COLO668 (cell line): ENCODE measurements around the gene CEBPA.

Source experiments
- DNase-seq: peaks from one replicate; lab custom pipeline; 2025; ENCODE audit not compliant: unreplicated experiment; lab: John Stamatoyannopoulos, UW

Gene CEBPA

GRCh38 chr19:33273881-33274662, 28.3 kb downstream of the CEBPA start:
- DNase-seq, result peak; percentile 2

- no peak for DNase-seq
These were observed 29.1 kb downstream of the CEBPA start for GRCh38 chr19:33273065-33273736.

DNA sequence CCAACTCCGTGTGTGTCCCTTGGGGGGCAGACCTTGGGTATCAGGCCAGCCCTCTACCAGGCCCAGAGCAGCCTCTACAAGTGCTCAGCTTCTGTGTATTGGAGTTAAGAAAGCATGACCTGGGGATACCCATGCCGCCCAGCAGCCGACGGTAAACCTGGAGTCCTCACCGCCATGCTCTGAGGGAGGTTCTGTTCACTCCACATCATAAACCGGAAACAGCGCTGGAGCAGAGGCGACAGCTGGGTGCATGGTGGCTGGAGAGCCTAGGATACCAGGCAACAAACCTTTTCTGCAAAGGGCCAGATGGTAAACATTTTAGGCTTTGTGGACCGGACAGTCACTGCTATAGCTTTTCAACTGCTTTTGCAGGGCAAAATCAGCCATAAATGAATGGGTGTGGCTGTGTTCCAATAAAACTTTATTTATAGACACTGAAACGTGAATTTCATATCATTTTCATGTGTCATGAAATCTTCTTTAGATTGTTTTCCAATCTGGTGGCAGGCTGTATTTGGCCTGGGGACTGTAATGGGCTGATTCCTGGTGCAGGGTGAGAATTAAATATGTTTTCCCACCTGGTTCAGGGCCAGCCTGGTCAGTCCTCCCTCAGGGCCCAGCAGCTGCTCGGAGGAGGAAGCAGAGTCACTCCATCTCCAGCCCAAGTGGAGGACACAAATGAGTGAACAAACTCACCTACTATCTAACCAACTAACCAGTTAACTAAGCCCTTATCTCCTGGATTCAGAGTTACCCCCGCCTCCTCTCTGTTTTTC, 30.9 kb downstream of the CEBPA start:
- no peak for DNase-seq

DNA sequence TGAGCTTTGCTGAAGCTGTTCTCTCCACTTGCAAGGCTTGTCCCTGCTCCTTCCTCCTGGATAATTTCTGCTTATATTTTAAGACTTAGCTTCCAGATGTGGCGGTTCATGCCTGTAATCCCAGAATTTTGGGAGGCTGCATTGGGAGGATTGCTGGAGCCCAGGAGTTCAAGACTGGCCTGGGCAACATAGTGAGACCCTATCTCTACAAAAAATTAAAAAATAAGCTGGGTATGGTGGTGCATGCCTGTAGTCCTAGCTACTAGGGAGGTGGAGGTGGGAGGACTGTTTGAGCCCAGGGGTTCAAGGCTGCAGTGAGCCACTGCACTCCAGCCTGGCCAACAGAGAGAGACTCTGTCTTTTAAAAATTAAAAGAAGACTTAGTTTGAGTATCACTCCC, 31.6 kb downstream of the CEBPA start:
- DNase-seq, result no peak

- DNase-seq, result no peak
These were observed 33.3 kb downstream of the CEBPA start for GRCh38 chr19:33269016-33269415.

- DNase-seq, result no peak
These were observed 34.0 kb downstream of the CEBPA start for GRCh38 chr19:33268162-33268991.

- no peak for DNase-seq
These were observed 34.6 kb downstream of the CEBPA start for GRCh38 chr19:33267706-33268105.

- no peak for DNase-seq
These were observed 35.3 kb downstream of the CEBPA start for GRCh38 chr19:33266974-33267484.

DNA sequence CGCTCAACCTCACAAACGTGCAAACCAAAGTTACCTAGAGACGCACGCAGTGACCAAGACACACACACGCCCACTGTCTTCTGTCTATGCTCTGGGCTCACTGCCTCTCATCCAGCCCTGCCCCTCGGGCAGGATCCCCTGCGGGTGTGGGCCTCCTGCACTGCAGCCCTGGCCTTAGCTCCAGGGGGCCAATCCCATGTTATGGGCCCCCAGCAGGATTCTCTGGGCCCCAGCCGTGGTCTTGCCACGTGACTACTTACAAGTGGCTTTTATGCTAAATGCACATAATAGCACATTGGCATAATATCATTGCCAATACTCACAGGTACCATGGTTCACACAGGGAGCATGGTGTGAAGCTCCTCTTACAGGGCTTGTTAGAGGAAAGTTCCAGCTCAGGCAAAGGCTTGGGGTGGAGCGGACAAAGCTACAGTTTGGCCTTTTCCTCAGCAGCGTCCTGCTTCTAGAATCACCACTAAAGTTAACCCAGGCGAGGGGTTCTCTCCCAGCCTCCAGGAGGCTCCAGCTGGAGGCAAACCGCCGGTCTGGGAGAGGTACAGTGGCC, 37.4 kb downstream of the CEBPA start:
- no peak for DNase-seq

DNA sequence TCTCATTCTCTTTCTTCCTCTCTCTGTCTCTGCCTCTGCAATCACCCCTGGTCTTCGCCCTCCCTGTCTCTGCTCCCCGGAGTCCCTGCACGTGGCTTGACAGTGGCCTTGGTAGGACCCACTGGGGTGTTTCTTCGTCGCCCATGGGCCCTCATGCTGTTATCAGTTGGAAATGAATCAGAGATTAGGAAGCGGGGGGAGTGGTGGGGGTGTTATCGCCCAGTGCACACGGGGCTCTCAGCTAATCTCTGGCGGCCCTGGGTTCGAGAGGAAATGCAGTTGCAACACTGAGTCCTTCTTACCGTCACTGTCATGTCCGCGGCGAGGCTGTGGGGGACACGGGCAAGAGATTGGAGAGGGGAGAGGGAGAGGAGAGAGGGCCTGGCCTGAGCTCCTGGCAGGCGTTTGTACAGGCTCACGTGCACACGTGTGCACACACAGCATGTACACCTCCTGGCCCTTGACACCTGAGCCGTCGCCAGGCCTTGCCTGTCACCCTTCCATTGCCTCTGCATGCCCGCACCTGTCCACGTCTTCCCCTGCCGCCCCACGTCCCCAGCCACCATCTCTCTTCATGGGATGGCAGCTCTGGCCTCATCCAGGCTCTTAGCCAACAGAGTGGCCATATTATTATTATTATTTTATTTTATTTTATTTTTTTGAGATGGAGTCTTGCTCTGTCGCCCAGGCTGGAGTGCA, 38.9 kb downstream of the CEBPA start:
- DNase-seq, result no peak

- DNase-seq, result no peak
These were observed 40.7 kb downstream of the CEBPA start for GRCh38 chr19:33261511-33262189.

DNA sequence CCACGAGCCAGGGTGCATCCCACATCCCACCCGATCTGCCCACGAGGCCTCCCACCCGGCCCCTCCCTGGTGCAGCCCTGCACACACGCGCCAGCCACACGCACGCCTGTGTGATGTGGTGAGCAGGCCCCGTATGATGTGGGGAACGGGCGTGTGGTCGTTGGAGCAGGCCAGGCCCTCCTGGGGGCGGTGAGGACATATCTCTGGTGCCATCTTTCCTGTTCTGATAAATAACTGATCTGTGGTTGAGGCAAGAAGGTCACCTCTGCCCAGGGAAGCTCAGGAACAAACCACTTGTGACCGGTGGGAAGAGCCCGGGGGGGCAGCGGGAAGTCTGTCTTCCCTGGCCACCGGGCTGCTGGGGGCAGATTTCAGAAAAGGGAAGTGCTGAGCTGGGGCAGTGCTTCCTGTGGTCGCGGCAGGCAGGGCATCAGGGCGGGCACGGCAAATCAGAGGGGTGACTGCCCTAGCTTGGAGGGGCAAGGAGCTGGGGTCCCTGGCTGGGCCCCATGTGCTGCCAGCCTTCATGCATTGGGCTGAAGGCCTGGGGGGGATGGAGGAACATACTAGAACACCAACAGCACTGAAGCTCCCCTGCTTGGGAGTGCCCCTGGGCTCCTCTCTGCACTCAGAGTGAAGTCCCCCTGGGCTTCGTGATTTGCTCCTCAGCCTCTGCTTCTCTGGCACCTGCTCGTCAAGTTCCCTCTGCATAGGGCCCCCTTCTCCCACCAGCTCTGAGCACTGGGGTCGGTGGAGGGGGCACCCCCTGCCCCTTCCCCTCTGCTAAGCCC, 41.5 kb downstream of the CEBPA start:
- no peak for DNase-seq

- DNase-seq, result no peak
These were observed 42.8 kb downstream of the CEBPA start for GRCh38 chr19:33259539-33259938.

- DNase-seq, result no peak
These were observed 44.5 kb downstream of the CEBPA start for GRCh38 chr19:33257828-33258227.

DNA sequence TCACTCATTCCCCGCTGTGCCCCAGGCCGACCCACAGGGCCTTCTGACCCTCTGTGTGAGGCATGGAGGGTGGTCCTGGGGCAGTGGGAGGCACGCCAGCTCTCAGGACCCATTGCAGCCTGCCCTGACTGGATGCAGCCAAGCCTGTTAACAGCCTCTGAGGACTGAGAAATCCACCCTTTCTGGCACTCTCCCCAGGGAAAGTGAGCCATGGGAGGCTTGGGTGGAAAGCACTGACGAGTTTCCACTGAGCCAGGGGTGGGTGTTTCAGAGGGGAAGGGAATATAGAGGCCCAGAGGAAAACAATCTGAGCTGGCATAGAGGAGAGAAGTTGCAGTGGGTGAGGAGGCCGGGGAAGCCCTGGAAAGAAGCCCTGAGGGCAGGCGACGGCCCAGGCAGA, 46.1 kb downstream of the CEBPA start:
- no peak for DNase-seq

DNA sequence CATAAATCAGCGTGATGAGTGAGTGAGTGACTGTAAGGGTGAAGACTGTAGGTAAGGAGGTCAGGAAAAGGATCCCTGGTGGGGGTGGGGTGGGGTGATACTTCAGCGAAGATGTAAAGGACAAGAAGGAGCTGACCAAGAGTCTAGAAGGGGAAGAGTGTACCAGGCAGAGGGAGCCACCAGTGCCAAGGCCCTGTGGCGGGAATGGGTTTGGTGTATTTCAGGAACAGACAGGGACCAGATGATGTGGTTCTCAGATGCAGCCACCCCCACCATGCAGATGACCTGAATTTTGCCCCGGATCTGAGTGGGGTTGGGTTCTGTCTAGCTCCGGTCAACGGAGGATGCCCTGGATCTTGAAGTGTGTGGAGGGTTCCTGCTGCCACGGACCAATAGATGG, 46.6 kb downstream of the CEBPA start:
- DNase-seq, result no peak

DNA sequence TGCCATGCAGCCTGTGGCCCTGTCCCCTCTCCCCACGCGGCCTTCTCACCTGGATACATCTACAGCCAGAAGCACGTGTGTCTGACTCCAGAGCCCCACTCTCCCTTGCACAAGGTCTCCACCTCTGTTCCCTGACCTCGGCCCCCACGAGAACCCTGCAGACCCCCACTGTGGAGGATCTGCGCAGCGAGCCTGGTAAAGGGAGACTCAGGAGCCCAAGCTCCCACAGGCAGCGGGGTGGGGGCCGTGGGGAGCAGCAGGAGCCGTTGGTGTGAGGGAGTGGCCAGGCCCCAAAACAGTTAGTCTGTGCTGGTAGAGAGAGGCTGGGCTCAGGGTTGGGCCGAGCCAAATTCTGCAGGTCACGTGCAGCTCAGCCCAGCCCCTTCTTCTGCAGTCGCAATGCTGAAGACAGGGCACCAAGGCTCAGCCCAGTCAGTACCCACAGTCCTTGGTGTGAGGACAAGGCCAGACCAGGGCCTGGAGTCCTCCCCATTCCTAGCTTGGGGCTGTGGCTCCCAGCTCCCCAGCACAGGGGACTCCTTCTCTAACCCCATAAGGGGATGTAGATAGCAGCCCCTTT, 48.0 kb downstream of the CEBPA start:
- DNase-seq, result no peak

DNA sequence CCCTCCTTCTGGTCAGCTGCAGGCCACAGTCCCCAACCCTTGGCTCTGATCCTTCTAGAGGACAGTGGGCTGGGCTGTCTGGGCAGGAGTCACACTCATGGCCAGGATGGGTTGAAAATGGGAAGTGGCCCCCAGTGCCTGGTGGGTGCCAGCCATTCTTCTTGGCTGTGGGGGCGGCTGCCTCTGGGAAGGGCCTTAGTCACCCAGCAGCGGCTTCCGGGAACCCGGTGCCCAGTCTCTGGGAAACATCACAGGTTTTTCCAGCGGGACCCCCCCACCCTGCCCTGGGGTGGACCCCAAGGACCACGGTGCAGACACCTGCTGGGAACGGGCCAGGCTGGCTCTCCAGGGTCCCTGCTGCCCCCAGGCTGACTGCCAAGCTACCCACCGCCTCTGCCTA, 49.4 kb downstream of the CEBPA start:
- no peak for DNase-seq
